ENCODE data around the gene SCML2.
"Not testable (repeated sequence)": the region's sequence is repeated elsewhere in the genome, so short reads cannot be mapped to it uniquely, and the experiment has no call there.

The SCML2 gene

DNA sequence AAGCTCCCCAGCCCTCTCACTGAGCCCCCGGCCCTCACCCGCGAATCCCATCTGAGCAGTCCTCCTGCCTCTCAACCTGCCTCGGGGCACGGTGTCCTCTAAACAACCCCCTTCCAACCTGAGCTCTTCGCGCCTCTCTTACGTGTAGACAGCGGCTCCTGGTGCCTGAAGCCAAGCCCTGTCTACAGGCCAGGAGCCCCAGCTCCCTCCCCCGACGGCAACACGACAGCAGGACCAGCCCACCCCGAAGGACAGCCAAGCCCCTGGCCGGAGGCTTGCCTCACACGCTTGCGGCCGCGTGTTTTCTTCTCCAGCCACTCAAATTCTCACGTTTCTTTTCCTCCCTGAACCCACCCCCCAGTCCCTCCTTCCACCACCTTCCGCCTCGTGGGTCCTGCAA is 124.8 kb downstream of the SCML2 start:
- DNase-seq (ENCODE audit: low spot score in 2 of 2); H3K4me3 Mint-ChIP-seq; ATAC-seq (replicated peaks; ENCODE audit: extremely low read depth, poor library complexity, severe bottlenecking); H3K4me1 Mint-ChIP-seq; H3K9me3 Mint-ChIP-seq; H3K27me3 Mint-ChIP-seq; H3K27ac Mint-ChIP-seq (ENCODE audit: low read depth); H3K36me3 Mint-ChIP-seq (ENCODE audit: insufficient read depth): not testable (repeated sequence)

DNA sequence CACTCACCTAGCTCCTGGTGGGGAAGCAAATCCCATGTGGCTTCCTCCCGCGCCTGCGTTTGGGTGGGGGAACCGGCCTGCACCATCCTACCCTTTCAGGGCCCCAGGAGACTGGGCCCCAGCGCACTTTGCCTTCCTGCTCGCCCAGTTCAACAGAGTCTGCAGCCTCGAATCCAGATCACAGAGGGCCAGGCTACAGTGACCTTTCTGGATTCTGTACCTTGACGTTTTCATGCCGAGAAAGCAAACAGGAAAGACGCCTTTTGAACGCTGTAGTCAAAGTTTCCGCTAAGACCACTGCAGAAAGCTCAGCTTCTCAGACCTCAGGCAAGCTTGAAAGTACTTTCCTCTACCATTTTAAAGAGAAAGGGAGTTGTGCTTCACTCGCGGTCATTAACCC is 126.4 kb downstream of the SCML2 start:
- no peak for DNase-seq (ENCODE audit: low spot score in 2 of 2)
- no peaks in the 10 kb centered on the region for H3K36me3 Mint-ChIP-seq (ENCODE audit: insufficient read depth)
- H3K9me3 Mint-ChIP-seq = no peaks in the 10 kb centered on the region
- no peak overlapping the region for H3K4me3 Mint-ChIP-seq
- no peaks in the 10 kb centered on the region for H3K4me1 Mint-ChIP-seq
- H3K27ac Mint-ChIP-seq (ENCODE audit: low read depth) = no peak overlapping the region
- H3K27me3 Mint-ChIP-seq = no peaks in the 10 kb centered on the region
- ATAC-seq (replicated peaks; ENCODE audit: extremely low read depth, poor library complexity, severe bottlenecking) = no peak

DNA sequence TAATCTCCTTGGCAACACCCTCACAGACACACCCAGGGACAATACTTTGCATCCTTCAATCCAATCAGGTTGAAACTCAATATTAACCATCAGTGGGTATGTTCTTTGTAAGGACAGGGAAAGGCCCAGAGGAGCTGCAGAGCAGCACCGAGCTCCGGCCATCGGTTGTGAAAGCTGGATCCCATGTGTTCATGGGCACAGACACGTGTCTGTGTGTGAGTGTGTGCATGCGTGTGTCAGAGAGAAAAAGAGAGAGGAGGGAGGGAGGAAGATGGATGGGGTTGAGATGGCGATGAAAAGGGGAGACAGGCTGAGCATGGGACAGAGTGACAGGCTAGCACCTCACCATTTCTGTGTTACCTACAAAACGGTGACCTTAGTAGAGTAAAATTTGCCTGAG is 127.0 kb downstream of the SCML2 start:
- DNase-seq (ENCODE audit: low spot score in 2 of 2) = no peak
- Mint-ChIP-seq H3K27me3 (no peaks in the 10 kb centered on the region), H3K4me3 (no peak overlapping the region), H3K36me3 (ENCODE audit: insufficient read depth) (no peaks in the 10 kb centered on the region), H3K4me1 (no peaks in the 10 kb centered on the region), H3K9me3 (no peaks in the 10 kb centered on the region), H3K27ac (ENCODE audit: low read depth) (no peak overlapping the region)
- no peak for ATAC-seq (replicated peaks; ENCODE audit: extremely low read depth, poor library complexity, severe bottlenecking)

DNA sequence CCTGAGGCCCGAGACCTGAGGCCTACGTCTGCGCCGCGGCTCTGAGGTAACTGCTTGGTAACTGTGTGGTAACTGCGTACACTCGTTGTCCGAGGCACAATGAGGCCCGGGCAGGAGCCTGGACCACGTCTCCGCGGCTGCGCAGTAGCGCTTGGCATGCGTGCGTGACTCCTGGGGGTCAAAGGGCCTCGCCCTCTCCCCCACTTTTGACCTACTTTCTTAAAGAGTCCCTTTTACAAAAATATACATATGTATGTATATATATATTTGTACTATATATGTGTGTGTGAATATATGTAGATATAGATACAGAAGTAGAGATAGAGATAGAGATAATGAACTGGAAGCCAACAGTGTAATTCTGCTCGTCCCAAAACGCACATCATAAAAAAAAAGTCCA is 133.7 kb downstream of the SCML2 start, which contains the start of gene BEND2:
BEND2 (minus strand) TSS at position 101 of the 400 bp plus-strand sequence. CDS start 136 bp downstream, outside the sequence.
- H3K4me3 Mint-ChIP-seq = no peak within 1 kb of the TSS

DNA sequence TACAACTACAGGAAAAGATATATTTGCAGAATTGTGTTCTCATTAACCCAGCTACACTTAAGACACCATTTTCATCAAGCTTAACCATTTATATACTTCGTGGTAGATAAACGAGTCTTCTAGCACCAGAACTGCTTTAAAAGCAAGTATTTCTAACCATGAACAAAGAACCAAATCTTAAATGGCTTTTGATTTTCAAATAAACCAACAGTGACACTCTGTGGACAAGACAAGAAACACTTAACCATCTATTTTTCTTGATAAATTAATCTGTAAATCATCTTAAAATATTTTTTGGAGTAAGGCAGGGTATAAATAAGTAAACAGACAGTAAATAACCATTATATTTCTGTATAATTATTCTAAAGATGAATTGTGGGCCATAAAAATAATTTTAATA is 144.0 kb downstream of the SCML2 start:
- Mint-ChIP-seq H3K4me1 (no peaks in the 10 kb centered on the region), H3K4me3 (no peak overlapping the region), H3K36me3 (ENCODE audit: insufficient read depth) (no peaks in the 10 kb centered on the region), H3K27me3 (peaks cover 10% of the 10 kb centered on the region), H3K9me3 (peaks cover 5% of the 10 kb centered on the region), H3K27ac (ENCODE audit: low read depth) (no peak overlapping the region)
- ATAC-seq (replicated peaks; ENCODE audit: extremely low read depth, poor library complexity, severe bottlenecking) = no peak
- no peak for DNase-seq (ENCODE audit: low spot score in 2 of 2)

More for the DNA sequence above, 133.7 kb downstream of the SCML2 start, which contains the start of gene BEND2:
- ATAC-seq (replicated peaks; ENCODE audit: extremely low read depth, poor library complexity, severe bottlenecking) (no peak), DNase-seq (ENCODE audit: low spot score in 2 of 2) (no peak)
- Mint-ChIP-seq H3K36me3 (ENCODE audit: insufficient read depth) (no peaks in the 10 kb centered on the region), H3K27me3 (no peaks in the 10 kb centered on the region), H3K9me3 (no peaks in the 10 kb centered on the region), H3K27ac (ENCODE audit: low read depth) (no peak within 1 kb of the TSS), H3K4me1 (no peaks in the 10 kb centered on the region)

DNA sequence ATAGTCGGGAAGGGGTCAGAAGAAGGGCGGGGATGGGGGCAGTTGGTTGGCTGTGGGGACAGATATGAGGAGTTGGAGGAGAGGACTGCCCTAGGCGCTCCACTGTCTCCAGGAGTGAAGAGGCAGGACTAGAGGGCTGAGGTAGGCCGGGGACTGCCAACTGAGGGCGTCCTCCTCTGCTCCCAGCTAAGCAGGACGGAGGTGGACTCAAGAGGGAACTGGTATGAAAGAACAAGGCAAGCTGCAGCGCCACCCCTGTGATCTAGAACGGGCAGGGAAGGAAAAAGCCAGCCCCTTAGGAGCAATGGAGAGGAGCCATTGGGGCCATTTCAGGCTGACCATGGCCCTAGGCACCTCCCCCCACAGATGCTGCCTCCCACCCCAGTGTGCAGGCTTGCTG is 147.8 kb downstream of the SCML2 start:
- Mint-ChIP-seq H3K4me3 (no peak overlapping the region), H3K36me3 (ENCODE audit: insufficient read depth) (no peaks in the 10 kb centered on the region), H3K4me1 (no peaks in the 10 kb centered on the region), H3K27me3 (peaks cover 10% of the 10 kb centered on the region), H3K9me3 (peaks cover 5% of the 10 kb centered on the region), H3K27ac (ENCODE audit: low read depth) (no peak overlapping the region)
- no peak for ATAC-seq (replicated peaks; ENCODE audit: extremely low read depth, poor library complexity, severe bottlenecking)
- DNase-seq (ENCODE audit: low spot score in 2 of 2) = no peak

DNA sequence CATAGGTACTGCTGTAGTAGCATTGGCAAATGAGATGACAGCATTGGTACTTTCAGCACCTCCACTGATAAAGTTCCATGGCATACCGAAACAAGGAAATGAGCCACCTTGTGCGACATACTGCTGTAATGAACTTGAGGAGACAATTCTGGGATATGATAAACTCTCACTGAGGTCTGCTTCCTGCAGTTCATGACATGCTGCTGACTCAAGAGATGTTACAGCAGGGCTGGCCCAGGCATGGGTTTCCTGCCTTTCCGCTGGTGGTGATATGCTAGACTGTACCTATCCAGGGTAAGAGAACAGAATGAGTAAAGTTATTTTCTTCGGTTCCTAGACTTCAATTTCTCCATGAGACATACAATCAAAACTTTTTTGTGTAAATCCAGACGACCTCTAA is 150.9 kb downstream of the SCML2 start:
- H3K9me3 Mint-ChIP-seq = peaks cover 5% of the 10 kb centered on the region
- DNase-seq (ENCODE audit: low spot score in 2 of 2) (no peak), ATAC-seq (replicated peaks; ENCODE audit: extremely low read depth, poor library complexity, severe bottlenecking) (no peak)
- peaks cover 10% of the 10 kb centered on the region for H3K27me3 Mint-ChIP-seq
- H3K27ac Mint-ChIP-seq (ENCODE audit: low read depth) = no peak overlapping the region
- no peak overlapping the region for H3K4me3 Mint-ChIP-seq
- H3K36me3 Mint-ChIP-seq (ENCODE audit: insufficient read depth) = no peaks in the 10 kb centered on the region
- no peaks in the 10 kb centered on the region for H3K4me1 Mint-ChIP-seq

DNA sequence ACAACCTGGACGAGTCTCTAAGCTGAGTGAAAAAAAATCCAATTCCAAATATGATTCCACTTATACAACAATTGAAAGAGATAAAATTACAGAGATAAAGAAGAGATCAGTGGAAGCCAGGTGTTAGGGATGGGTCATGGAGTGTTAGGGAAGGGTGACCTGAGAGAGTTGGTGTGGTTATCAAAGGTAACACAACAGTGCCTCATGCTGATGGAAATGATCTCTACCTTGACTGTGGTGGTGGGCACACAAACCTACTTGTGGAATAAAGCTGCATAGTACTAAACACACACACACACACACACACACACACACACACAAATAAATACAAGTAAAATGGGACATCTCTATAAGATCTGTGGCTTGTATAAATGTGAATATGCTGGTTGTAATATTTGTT is 159.8 kb downstream of the SCML2 start:
- Mint-ChIP-seq H3K9me3 (no peaks in the 10 kb centered on the region), H3K4me1 (no peaks in the 10 kb centered on the region), H3K27me3 (no peaks in the 10 kb centered on the region), H3K27ac (ENCODE audit: low read depth) (no peak overlapping the region), H3K4me3 (no peak overlapping the region), H3K36me3 (ENCODE audit: insufficient read depth) (no peaks in the 10 kb centered on the region)
- DNase-seq (ENCODE audit: low spot score in 2 of 2) (no peak), ATAC-seq (replicated peaks; ENCODE audit: extremely low read depth, poor library complexity, severe bottlenecking) (no peak)
